ENCODE data around the gene IL17B.

GRCh38 chr5:149402291-149402690 lies 23.2 kb upstream of the IL17B start:
- TF ChIP-seq CTCF (IDR thresholded peaks at IDR 0.05): no peak
- no peak for TF ChIP-seq POLR2A (IDR thresholded peaks at IDR 0.05)

Measured in Peyer's patch (tissue), 4 donors.